ENCODE measurements around the gene TMEM139.

Gene TMEM139

GRCh38 chr7:143284591-143285469, at the start of gene TMEM139:
TMEM139 (plus strand) TSS chr7:143284958; CDS start chr7:143285958, 1,000 bp downstream.
- peak; percentile 33 for DNase-seq

GRCh38 chr7:143235561-143235960, 49.2 kb upstream of the TMEM139 start:
- no peak for DNase-seq

GRCh38 chr7:143236408-143236990, 48.3 kb upstream of the TMEM139 start:
- no peak for DNase-seq

- DNase-seq, result no peak
Observed at GRCh38 chr7:143237366-143237765, 47.4 kb upstream of the TMEM139 start.

DNA sequence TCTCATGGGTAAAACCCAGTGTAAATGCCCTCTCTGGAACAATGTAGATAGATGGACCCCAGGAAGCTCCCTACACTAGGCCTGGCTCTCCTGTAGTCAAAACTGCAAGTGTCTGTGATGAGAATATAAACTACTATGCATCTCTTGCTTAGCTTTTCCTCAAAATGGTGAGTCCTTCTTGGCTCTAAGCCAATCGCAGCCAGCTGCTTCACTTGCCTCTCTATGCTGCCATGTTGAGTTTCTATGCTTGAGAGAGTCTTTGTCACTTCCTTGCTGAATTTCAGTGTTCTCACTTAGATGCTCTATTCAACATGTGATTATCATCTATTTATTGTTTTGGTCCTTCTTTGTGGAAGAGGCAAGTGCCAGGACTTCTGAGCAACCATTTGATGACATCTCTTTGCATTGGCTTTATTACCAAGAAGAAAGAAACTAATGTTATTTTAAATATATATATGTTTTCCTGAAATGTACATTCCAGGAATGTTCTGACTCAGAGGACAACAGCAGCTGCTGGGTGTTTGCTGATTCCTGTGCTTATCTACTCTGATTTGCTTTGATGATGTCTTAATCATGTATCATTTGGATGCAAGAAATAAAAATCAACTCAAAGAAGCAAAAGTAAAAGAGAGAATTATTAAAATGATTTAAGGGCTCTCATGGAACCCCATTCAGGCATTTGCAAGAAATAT, 46.3 kb upstream of the TMEM139 start:
- DNase-seq, result no peak

- DNase-seq, result no peak
Observed at GRCh38 chr7:143239813-143240212, 44.9 kb upstream of the TMEM139 start.

DNA sequence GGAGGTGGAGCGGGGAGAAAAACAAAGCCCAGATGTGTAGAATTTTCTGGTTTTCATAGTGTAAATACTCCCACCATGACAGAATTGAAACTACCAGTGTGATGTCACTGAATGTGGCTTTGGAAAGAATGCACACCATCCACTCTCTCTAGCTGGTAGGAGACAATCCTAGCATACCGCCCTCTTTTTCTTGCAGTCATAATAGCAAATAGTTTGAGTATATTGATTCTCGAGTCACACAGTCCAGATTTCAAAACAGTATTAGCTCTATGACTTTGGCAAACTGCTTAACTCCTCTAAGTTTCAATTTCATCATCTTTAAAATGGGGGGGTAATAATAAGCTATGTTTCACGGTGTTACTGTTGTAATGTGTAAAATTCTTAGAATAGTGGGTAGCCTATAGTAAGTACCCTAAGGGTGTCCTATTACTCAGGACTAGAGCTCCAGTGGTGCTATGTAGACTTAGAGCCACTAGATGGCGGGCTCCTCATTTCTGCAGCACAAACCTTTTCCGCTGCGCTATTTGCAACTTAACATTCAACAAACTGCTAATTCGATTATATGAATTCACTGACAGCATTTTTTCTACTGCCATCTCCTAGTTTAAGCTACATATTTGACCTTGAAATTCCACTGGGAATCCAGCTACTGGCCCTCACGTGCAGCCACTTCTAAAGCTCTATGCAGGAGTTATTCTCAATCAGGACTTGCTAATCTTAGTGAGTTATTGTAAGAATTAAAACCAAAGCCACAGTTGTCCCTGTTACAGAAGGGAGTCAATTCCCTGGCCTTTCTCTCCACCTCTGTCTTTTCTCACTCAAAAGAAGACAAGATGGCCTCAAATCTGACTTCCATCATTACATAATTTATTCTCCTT, 44.2 kb upstream of the TMEM139 start:
- DNase-seq, result peak; percentile 77

GRCh38 chr7:143242306-143242705, 42.5 kb upstream of the TMEM139 start:
- no peak for DNase-seq

GRCh38 chr7:143243111-143243510, 41.6 kb upstream of the TMEM139 start:
- DNase-seq, result no peak

DNA sequence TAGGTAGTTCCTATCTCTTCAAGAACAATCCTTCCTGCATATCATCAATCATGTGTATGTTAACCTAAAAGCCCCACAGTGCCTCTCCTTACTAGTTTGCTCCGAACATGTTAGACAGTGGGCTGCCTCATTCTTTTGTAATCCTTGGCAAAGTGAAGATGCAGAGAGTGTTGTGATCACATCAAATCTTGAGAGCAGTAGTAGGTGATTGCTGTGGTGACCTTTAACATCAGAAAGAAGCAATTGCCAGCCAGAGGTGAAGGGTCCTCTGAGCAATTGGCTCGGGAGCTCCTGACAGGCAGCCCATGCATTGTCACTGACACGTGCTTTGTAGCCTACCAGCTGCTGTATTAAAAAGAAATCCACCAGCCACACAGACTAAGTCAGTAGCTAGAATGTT, 41.1 kb upstream of the TMEM139 start:
- peak; percentile 6 for DNase-seq

DNA sequence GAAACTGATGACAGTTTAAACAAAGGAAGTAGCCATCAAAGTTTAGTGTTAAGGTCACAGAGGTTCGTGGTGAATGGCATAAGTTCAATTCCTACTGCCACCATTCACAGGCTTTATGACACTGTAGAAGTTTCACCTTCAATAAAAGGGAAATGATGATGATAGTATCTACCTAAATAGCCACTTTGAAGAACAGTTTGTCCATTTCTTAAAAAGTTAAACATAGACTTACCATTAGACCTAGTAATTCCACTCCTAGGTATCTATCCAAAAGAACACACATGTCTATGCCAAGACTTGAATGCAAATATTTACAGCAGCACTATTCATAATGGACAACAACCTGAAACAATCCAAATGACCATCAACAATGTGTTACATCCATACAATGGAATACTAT, 40.4 kb upstream of the TMEM139 start:
- DNase-seq, result no peak

- DNase-seq, result no peak
Observed at GRCh38 chr7:143245123-143245522, 39.6 kb upstream of the TMEM139 start.

DNA sequence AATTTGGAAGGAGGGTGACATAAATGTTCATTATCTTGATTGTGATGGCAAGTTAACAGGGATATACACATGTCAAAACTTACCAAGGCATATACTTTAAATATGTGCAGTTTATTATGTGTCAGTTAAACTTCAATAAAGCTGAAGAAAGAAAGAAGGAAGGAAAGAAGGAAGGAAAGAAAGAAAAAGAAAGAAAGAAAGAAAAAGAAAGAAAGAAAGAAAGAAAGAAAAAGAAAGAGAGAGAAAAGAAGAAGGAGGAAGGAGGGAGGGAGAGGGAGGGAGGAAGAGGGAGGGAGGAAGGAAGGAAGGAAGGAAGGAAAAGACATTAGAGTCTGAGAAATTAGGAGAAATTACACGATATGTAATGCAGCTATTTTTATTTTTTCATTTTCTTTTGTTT, 37.4 kb upstream of the TMEM139 start:
- DNase-seq, result no peak

- DNase-seq, result no peak
Observed at GRCh38 chr7:143248761-143249354, 35.9 kb upstream of the TMEM139 start.

GRCh38 chr7:143250199-143250598, 34.6 kb upstream of the TMEM139 start:
- no peak for DNase-seq

DNA sequence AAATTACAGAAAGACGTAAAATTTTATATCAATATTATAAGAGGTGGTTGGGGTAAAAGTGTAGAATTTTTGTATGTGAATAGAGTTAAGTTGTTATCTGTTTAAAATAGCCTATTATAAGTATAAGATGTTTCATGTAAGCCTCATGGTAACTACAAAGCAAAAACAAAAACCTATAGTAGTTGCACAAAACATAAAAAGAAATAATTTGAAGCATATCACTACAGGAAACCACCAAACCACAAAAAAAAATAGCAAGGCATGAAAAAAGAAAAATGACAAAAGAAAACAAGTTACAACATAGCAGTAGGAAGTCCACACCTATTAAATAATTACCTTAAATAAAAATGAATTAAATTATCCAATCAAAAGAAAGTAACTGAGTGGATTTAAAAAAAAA, 33.9 kb upstream of the TMEM139 start:
- no peak for DNase-seq

DNA sequence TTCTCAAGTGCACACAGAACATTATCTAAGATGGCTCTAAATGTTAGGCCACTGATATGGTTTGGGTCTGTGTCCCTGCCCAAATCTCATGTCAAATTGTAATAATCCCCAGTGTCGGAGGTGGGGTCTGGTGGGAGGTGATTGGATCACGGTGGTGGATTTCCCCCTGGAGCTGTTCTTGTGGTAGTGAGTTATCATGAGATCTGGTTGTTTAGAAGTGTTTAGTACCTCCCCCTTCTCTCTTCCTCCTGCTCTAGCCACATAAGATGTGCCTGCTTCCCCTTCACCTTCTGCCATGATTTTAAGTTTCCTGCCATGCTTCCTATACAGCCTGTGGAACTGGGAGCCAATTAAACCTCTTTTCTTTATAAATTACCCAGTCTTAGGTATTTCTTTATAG, 32.8 kb upstream of the TMEM139 start:
- DNase-seq, result no peak

GRCh38 chr7:143255564-143255963, 29.2 kb upstream of the TMEM139 start:
- DNase-seq, result no peak

DNA sequence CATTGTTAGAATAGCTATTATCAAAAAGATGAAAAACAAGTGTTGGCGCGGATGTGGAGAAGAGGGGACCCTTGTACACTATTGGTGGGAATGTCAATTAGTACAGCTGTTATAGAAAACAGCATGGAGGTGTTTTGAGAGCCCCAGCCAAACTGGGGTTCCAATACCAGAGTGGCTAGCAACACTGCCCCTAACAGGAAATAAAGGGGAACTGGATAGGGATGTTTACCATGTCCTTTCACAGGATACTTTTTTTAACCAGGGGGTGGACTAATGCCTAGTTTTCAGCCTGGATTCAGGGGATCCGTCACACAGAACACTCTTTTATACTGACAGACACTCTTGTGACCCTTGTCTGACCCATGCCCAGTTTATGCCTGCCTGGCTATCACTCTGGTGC, 28.4 kb upstream of the TMEM139 start:
- no peak for DNase-seq

- DNase-seq, result no peak
Observed at GRCh38 chr7:143256932-143257331, 27.8 kb upstream of the TMEM139 start.

GRCh38 chr7:143257501-143257900, 27.3 kb upstream of the TMEM139 start:
- no peak for DNase-seq

DNA sequence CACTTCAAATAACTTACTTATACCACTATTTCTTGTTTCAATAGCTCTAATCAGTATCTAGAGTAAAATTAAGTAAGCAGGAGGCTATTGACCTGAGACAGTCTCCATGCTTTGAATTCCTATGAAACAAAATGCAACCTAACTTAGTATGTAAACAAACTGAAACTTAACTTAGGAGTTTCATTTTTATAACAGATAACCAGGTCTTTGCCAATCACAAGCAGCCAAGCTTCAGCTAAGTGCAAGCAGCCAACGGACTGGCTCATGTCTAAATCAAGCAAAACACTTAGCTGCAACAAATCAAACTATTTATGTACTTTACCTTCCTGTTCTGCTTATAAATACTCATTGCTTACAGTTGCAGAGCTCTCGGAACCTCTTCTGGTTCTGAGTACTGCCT, 25.9 kb upstream of the TMEM139 start:
- DNase-seq, result no peak

- no peak for DNase-seq
Observed at GRCh38 chr7:143259765-143260164, 25.0 kb upstream of the TMEM139 start.

Data from NCI-H2227 treated with DMSO at 0.1 percent for 48 hours (cell line).